ENCODE data around the gene CDK4.
"Not testable (repeated sequence)": the region's sequence is repeated elsewhere in the genome, so short reads cannot be mapped to it uniquely, and the experiment has no call there.

CDK4 gene

GRCh38 chr12:57775563-57776246 is 23.6 kb upstream of the CDK4 start:
- DNase-seq: peak; percentile 39
- Histone ChIP-seq H3K9ac (ENCODE audit: low read length) (no peak overlapping the region), H4K8ac (ENCODE audit: low read depth, low read length) (no peak overlapping the region), H3K27me3 (ENCODE audit: insufficient read depth, low read length, poor library complexity) (no peaks in the 10 kb centered on the region), H2AK5ac (ENCODE audit: low read length) (no peak overlapping the region), H3K27ac (ENCODE audit: low read depth, low read length) (no peak overlapping the region), H3K23ac (ENCODE audit: low read length) (no peak overlapping the region), H3K79me1 (ENCODE audit: low read length) (peaks cover 5% of the 10 kb centered on the region), H3K36me3 (ENCODE audit: control insufficient read depth, insufficient read depth, low read length) (no peaks in the 10 kb centered on the region), H2BK15ac (replicated peaks; ENCODE audit: low read depth) (no peak overlapping the region), H3K18ac (ENCODE audit: low read length) (no peak overlapping the region), H3K4me3 (ENCODE audit: low read length) (no peak overlapping the region), H3K4me1 (ENCODE audit: control insufficient read depth, low read depth, low read length) (no peaks in the 10 kb centered on the region), H3K4ac (ENCODE audit: low read depth, low read length) (no peak overlapping the region), H2BK120ac (ENCODE audit: low read depth, low read length) (no peak overlapping the region), H3K4me2 (ENCODE audit: low read length) (no peak overlapping the region), H3K56ac (ENCODE audit: low read length) (no peak overlapping the region), H3K79me2 (ENCODE audit: control insufficient read depth, insufficient read depth, low read length) (peaks cover 3% of the 10 kb centered on the region), H4K5ac (ENCODE audit: low read length) (no peak overlapping the region), H2BK5ac (ENCODE audit: low read length) (no peak overlapping the region)
- WGBS (ENCODE audit: extremely low coverage, insufficient coverage, low lambda C conversion rate): no CpG with 5 or more reads among the region's 4 CpGs

GRCh38 chr12:57775044-57775443 is 22.9 kb upstream of the CDK4 start:
- no peak overlapping the region for H3K23ac ChIP-seq (ENCODE audit: low read length)
- H4K8ac ChIP-seq (ENCODE audit: low read depth, low read length): no peak overlapping the region
- no peak for DNase-seq
- no peaks in the 10 kb centered on the region for H3K36me3 ChIP-seq (ENCODE audit: control insufficient read depth, insufficient read depth, low read length)
- H3K4me3 ChIP-seq (ENCODE audit: low read length): no peak overlapping the region
- WGBS (ENCODE audit: extremely low coverage, insufficient coverage, low lambda C conversion rate): no CpG with 5 or more reads among the region's 3 CpGs
- no peak overlapping the region for H3K4ac ChIP-seq (ENCODE audit: low read depth, low read length)
- no peak overlapping the region for H3K56ac ChIP-seq (ENCODE audit: low read length)
- H3K4me1 ChIP-seq (ENCODE audit: control insufficient read depth, low read depth, low read length): no peaks in the 10 kb centered on the region
- H3K79me2 ChIP-seq (ENCODE audit: control insufficient read depth, insufficient read depth, low read length): peaks cover 3% of the 10 kb centered on the region
- H2AK5ac ChIP-seq (ENCODE audit: low read length): no peak overlapping the region
- no peak overlapping the region for H3K4me2 ChIP-seq (ENCODE audit: low read length)
- H3K18ac ChIP-seq (ENCODE audit: low read length): no peak overlapping the region
- H4K5ac ChIP-seq (ENCODE audit: low read length): no peak overlapping the region
- no peak overlapping the region for H2BK120ac ChIP-seq (ENCODE audit: low read depth, low read length)
- H2BK15ac ChIP-seq (replicated peaks; ENCODE audit: low read depth): no peak overlapping the region
- H2BK5ac ChIP-seq (ENCODE audit: low read length): no peak overlapping the region
- H3K9ac ChIP-seq (ENCODE audit: low read length): no peak overlapping the region
- H3K79me1 ChIP-seq (ENCODE audit: low read length): peaks cover 8% of the 10 kb centered on the region
- H3K27me3 ChIP-seq (ENCODE audit: insufficient read depth, low read length, poor library complexity): no peaks in the 10 kb centered on the region
- no peak overlapping the region for H3K27ac ChIP-seq (ENCODE audit: low read depth, low read length)

DNA sequence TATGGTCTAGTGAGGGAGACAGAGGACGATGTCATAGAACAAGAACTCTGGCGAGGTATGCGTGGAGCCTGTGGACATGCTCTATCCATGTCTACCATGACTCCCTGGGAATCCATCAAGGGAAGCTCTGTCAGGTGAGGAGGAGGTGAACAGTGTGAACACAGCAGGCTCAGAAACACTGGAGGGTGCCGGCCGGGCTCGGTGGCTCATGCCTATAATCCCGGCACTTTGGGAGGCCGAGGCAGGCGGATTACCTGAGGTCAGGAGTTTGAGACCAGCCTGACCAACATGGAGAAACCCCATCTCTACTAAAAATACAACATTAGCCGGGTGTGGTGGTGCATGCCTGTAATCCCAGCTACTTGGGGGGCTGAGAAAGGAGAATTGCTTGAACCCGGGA is 22.5 kb upstream of the CDK4 start:
- WGBS (ENCODE audit: extremely low coverage, insufficient coverage, low lambda C conversion rate): no CpG with 5 or more reads among the region's 11 CpGs
- H3K4me2 ChIP-seq (ENCODE audit: low read length): not testable (repeated sequence)

DNA sequence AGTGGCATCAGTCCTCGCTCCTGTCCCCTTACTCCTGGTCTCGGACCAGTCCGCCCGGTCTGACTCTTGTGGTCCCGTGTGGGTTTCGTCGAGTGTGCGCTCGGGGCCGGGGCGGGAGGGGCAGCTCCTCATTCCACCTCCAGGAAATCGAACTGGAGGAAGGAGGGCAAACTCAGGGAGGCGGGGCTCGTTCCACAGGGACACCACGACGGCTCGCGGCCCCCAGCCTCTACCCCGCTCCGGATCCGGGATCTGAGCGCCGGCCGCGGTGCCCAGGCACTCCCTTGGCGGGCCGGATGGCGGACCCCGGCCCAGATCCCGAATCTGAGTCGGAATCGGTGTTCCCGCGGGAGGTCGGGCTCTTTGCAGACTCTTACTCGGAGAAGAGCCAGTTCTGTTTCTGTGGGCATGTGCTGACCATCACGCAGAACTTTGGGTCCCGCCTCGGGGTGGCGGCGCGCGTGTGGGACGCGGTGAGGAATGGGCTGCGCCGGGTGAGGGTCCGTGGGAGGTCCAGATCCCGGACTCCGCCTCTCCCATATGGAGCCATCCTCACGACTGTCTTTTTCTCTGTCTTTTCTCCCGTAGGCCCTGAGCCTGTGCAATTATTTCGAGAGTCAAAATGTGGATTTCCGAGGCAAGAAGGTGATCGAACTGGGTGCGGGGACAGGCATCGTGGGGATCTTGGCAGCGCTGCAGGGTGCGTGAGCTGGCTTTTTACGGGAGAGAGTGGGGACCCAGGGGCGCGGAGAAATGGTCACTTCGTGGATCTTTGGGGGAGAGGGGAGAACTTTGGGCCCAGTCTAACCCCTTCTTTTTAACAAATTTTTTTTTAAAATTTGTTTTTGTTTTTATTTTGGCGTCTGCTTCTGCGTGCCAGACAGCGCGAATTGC is 20.6 kb upstream of the CDK4 start, which contains the start of gene EEF1AKMT3:
EEF1AKMT3 (plus strand) TSS at position 186 of the 894 bp plus-strand sequence; CDS start at position 297, 111 bp downstream.
- peak within 1 kb of the TSS; percentile 94 for H3K56ac ChIP-seq (ENCODE audit: low read length)
- WGBS (ENCODE audit: extremely low coverage, insufficient coverage, low lambda C conversion rate): no CpG with 5 or more reads among the region's 67 CpGs

More for the DNA sequence above, 22.5 kb upstream of the CDK4 start:
- H2BK15ac ChIP-seq (replicated peaks; ENCODE audit: low read depth); H4K5ac ChIP-seq (ENCODE audit: low read length); H3K4me1 ChIP-seq (ENCODE audit: control insufficient read depth, low read depth, low read length); H3K4ac ChIP-seq (ENCODE audit: low read depth, low read length); H3K4me3 ChIP-seq (ENCODE audit: low read length); H3K23ac ChIP-seq (ENCODE audit: low read length); H4K8ac ChIP-seq (ENCODE audit: low read depth, low read length); H3K79me1 ChIP-seq (ENCODE audit: low read length); H3K36me3 ChIP-seq (ENCODE audit: control insufficient read depth, insufficient read depth, low read length); H3K56ac ChIP-seq (ENCODE audit: low read length); H3K18ac ChIP-seq (ENCODE audit: low read length); H2AK5ac ChIP-seq (ENCODE audit: low read length); H2BK120ac ChIP-seq (ENCODE audit: low read depth, low read length); H2BK5ac ChIP-seq (ENCODE audit: low read length); H3K27me3 ChIP-seq (ENCODE audit: insufficient read depth, low read length, poor library complexity); H3K79me2 ChIP-seq (ENCODE audit: control insufficient read depth, insufficient read depth, low read length); H3K9ac ChIP-seq (ENCODE audit: low read length); H3K27ac ChIP-seq (ENCODE audit: low read depth, low read length): not testable (repeated sequence)
- peak; percentile 44 for DNase-seq

GRCh38 chr12:57771873-57772428 is 19.8 kb upstream of the CDK4 start, which contains the start of gene METTL1:
Gene METTL1, minus strand, starts transcription at chr12:57772105. Its CDS starts 22 bp downstream, at chr12:57772083.
- Histone ChIP-seq H2BK120ac (ENCODE audit: low read depth, low read length) (no peak within 1 kb of the TSS), H3K27ac (ENCODE audit: low read depth, low read length) (peak within 1 kb of the TSS; percentile 59), H3K36me3 (ENCODE audit: control insufficient read depth, insufficient read depth, low read length) (peaks cover 2% of the 10 kb centered on the region), H3K23ac (ENCODE audit: low read length) (no peak within 1 kb of the TSS), H3K18ac (ENCODE audit: low read length) (peak within 1 kb of the TSS; percentile 62), H2AK5ac (ENCODE audit: low read length) (no peak within 1 kb of the TSS), H4K5ac (ENCODE audit: low read length) (no peak within 1 kb of the TSS), H3K27me3 (ENCODE audit: insufficient read depth, low read length, poor library complexity) (no peaks in the 10 kb centered on the region), H3K4me1 (ENCODE audit: control insufficient read depth, low read depth, low read length) (no peaks in the 10 kb centered on the region), H2BK5ac (ENCODE audit: low read length) (no peak within 1 kb of the TSS), H2BK15ac (replicated peaks; ENCODE audit: low read depth) (no peak within 1 kb of the TSS), H3K79me1 (ENCODE audit: low read length) (peaks cover 8% of the 10 kb centered on the region), H3K9ac (ENCODE audit: low read length) (peak within 1 kb of the TSS; percentile 82), H3K56ac (ENCODE audit: low read length) (peak within 1 kb of the TSS; percentile 94), H3K79me2 (ENCODE audit: control insufficient read depth, insufficient read depth, low read length) (peaks cover 3% of the 10 kb centered on the region), H4K8ac (ENCODE audit: low read depth, low read length) (no peak within 1 kb of the TSS), H3K4me3 (ENCODE audit: low read length) (peak within 1 kb of the TSS; percentile 51), H3K4me2 (ENCODE audit: low read length) (peak within 1 kb of the TSS; percentile 84), H3K4ac (ENCODE audit: low read depth, low read length) (peak within 1 kb of the TSS; percentile 60)
- DNase-seq: peak; percentile 99
- no CpG with 5 or more reads among the region's 28 CpGs for WGBS (ENCODE audit: extremely low coverage, insufficient coverage, low lambda C conversion rate)

More for the DNA sequence above, 20.6 kb upstream of the CDK4 start, which contains the start of gene EEF1AKMT3:
- Histone ChIP-seq H3K4me3 (ENCODE audit: low read length) (peak within 1 kb of the TSS; percentile 51), H2BK120ac (ENCODE audit: low read depth, low read length) (no peak within 1 kb of the TSS), H3K36me3 (ENCODE audit: control insufficient read depth, insufficient read depth, low read length) (peaks cover 2% of the 10 kb centered on the region), H2BK5ac (ENCODE audit: low read length) (no peak within 1 kb of the TSS), H3K79me1 (ENCODE audit: low read length) (peaks cover 8% of the 10 kb centered on the region), H3K23ac (ENCODE audit: low read length) (no peak within 1 kb of the TSS), H3K18ac (ENCODE audit: low read length) (peak within 1 kb of the TSS; percentile 62), H3K4me1 (ENCODE audit: control insufficient read depth, low read depth, low read length) (no peaks in the 10 kb centered on the region), H3K4me2 (ENCODE audit: low read length) (peak within 1 kb of the TSS; percentile 84), H2BK15ac (replicated peaks; ENCODE audit: low read depth) (no peak within 1 kb of the TSS), H4K5ac (ENCODE audit: low read length) (no peak within 1 kb of the TSS), H3K79me2 (ENCODE audit: control insufficient read depth, insufficient read depth, low read length) (peaks cover 3% of the 10 kb centered on the region), H2AK5ac (ENCODE audit: low read length) (no peak within 1 kb of the TSS), H3K27ac (ENCODE audit: low read depth, low read length) (peak within 1 kb of the TSS; percentile 59), H4K8ac (ENCODE audit: low read depth, low read length) (no peak within 1 kb of the TSS), H3K27me3 (ENCODE audit: insufficient read depth, low read length, poor library complexity) (no peaks in the 10 kb centered on the region), H3K4ac (ENCODE audit: low read depth, low read length) (peak within 1 kb of the TSS; percentile 60), H3K9ac (ENCODE audit: low read length) (peak within 1 kb of the TSS; percentile 82)
- DNase-seq: no peak

All from mesendoderm (in vitro differentiated cells).